ENCODE results near the gene ZNF467. TPM values are rescaled to one million over a fixed set of nuclear protein-coding genes. Genes with fewer than 3 reads are reported as not detected.

Gene ZNF467
- total RNA-seq, 2 donors from 2014 or later: 6.0 to 7.9 TPM

DNA sequence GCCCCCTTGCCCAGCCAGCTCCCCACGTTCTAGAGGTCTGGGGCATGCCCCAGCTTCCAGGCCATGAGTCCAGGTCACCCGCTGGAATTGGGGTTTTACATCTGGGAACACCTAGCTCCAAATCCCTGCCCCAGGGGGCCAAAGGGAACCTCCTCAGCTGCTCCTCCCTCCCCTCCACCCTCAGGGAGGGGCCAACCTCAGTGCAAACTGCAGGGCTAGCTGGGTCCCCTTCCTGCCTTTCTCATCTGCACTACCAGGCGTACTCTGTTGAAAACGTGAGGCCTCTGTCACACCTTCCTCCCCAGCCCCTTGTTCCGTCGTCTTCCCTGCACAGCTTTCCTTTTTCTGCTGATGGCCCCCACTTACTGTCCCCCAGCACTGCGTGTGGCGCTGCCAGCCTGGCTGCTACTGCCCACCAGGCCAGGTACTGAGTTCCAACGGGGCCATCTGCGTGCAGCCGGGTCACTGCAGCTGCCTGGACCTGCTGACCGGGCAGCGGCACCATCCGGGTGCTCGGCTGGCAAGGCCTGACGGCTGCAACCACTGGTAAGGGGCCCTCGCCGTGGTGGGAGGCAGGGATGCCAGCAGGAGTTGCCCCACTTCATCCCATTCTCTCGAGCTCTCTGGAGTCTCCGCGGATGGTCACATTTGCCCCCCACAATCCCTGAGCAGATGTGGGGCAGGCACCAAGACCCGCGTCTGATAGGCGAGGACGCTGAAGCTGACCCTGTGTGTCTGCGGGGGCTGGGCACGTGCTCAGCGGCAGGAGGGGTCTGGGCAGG is 40.1 kb upstream of the ZNF467 start:
- no peak for DNase-seq (ENCODE audit: low spot score)
- intact Hi-C loops (cut with DNase I): no loop called here
- Histone ChIP-seq H3K9me3 (no peaks in the 10 kb centered on the region), H3K4me1 (replicated peaks) (no peaks in the 10 kb centered on the region), H3K36me3 (no peaks in the 10 kb centered on the region), H3K4me3 (no peak overlapping the region), H3K27ac (no peak overlapping the region), H3K27me3 (replicated peaks; ENCODE audit: insufficient read depth) (no peaks in the 10 kb centered on the region)
- TF ChIP-seq, protein P1, sequence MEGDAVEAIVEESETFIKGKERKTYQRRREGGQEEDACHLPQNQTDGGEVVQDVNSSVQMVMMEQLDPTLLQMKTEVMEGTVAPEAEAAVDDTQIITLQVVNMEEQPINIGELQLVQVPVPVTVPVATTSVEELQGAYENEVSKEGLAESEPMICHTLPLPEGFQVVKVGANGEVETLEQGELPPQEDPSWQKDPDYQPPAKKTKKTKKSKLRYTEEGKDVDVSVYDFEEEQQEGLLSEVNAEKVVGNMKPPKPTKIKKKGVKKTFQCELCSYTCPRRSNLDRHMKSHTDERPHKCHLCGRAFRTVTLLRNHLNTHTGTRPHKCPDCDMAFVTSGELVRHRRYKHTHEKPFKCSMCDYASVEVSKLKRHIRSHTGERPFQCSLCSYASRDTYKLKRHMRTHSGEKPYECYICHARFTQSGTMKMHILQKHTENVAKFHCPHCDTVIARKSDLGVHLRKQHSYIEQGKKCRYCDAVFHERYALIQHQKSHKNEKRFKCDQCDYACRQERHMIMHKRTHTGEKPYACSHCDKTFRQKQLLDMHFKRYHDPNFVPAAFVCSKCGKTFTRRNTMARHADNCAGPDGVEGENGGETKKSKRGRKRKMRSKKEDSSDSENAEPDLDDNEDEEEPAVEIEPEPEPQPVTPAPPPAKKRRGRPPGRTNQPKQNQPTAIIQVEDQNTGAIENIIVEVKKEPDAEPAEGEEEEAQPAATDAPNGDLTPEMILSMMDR (IDR thresholded peaks at IDR 0.05): no peak
- no peak for TF ChIP-seq POLR2AphosphoS5 (IDR thresholded peaks at IDR 0.05)
- no peak for TF ChIP-seq POLR2A (IDR thresholded peaks at IDR 0.05)
- WGBS: 88% methylated on average over 28 of the region's 28 CpGs

GRCh38 chr7:149811831-149812490 is 38.6 kb upstream of the ZNF467 start:
- TF ChIP-seq, protein P1 (IDR thresholded peaks at IDR 0.05): no peak
- no peak for TF ChIP-seq POLR2A (IDR thresholded peaks at IDR 0.05)
- TF ChIP-seq POLR2AphosphoS5 (IDR thresholded peaks at IDR 0.05): no peak
- Histone ChIP-seq H3K4me3 (no peak overlapping the region), H3K27me3 (replicated peaks; ENCODE audit: insufficient read depth) (no peaks in the 10 kb centered on the region), H3K4me1 (replicated peaks) (no peaks in the 10 kb centered on the region), H3K27ac (no peak overlapping the region), H3K9me3 (no peaks in the 10 kb centered on the region), H3K36me3 (no peaks in the 10 kb centered on the region)
- no peak for DNase-seq (ENCODE audit: low spot score)
- WGBS: 87% methylated on average over 15 of the region's 16 CpGs
- intact Hi-C loops (cut with DNase I): no loop called here

GRCh38 chr7:149811221-149811620 is 37.8 kb upstream of the ZNF467 start:
- Histone ChIP-seq H3K4me3 (no peak overlapping the region), H3K9me3 (no peaks in the 10 kb centered on the region), H3K27ac (no peak overlapping the region), H3K4me1 (replicated peaks) (no peaks in the 10 kb centered on the region), H3K36me3 (no peaks in the 10 kb centered on the region), H3K27me3 (replicated peaks; ENCODE audit: insufficient read depth) (no peaks in the 10 kb centered on the region)
- no peak for DNase-seq (ENCODE audit: low spot score)
- TF ChIP-seq POLR2A (IDR thresholded peaks at IDR 0.05): no peak
- TF ChIP-seq POLR2AphosphoS5 (IDR thresholded peaks at IDR 0.05): no peak
- TF ChIP-seq, protein P1 (IDR thresholded peaks at IDR 0.05): no peak
- intact Hi-C loops (cut with DNase I): no loop called here
- 55% methylated on average over 3 of the region's 3 CpGs for WGBS

DNA sequence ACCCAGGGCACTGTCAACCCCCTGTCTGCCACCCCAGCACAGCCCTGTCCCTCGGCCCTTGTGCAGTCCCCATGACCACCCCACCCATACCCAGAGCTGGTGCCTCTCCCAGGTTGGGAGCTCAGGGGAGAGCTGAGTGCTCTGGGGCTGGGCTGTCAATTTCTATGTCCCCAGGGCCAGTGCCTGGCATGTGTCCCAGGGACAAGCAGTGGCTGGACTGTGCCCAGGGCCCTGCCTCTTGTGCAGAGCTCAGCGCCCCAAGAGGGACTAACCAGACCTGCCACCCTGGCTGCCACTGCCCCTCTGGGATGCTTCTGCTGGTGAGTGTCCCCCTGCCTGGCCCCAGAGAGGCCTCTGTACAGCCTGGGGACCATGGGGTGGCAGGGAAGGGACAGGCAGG is 35.8 kb upstream of the ZNF467 start:
- no peaks in the 10 kb centered on the region for H3K4me1 ChIP-seq (replicated peaks)
- no peak overlapping the region for H3K4me3 ChIP-seq
- H3K9me3 ChIP-seq: no peaks in the 10 kb centered on the region
- TF ChIP-seq POLR2AphosphoS5 (IDR thresholded peaks at IDR 0.05) (no peak), POLR2A (IDR thresholded peaks at IDR 0.05) (no peak)
- TF ChIP-seq, protein P1 (IDR thresholded peaks at IDR 0.05): no peak
- DNase-seq (ENCODE audit: low spot score): no peak
- no peaks in the 10 kb centered on the region for H3K27me3 ChIP-seq (replicated peaks; ENCODE audit: insufficient read depth)
- intact Hi-C loops (cut with DNase I): no loop called here
- H3K27ac ChIP-seq: no peak overlapping the region
- WGBS: 86% methylated on average over 1 of the region's 2 CpGs
- H3K36me3 ChIP-seq: no peaks in the 10 kb centered on the region
